ENCODE data around the gene RGMB.

The RGMB gene

GRCh38 chr5:98768960-98769209 is 4.6 kb upstream of the RGMB start:
- DNase-seq: no peak

GRCh38 chr5:98769210-98769958 is 4.1 kb upstream of the RGMB start:
- DNase-seq: peak; percentile 32

GRCh38 chr5:98769959-98770208 is 3.6 kb upstream of the RGMB start:
- no peak for DNase-seq

- DNase-seq: no peak
Observed at GRCh38 chr5:98770209-98770910, 3.1 kb upstream of the RGMB start.

GRCh38 chr5:98770911-98771322 is 2.5 kb upstream of the RGMB start:
- DNase-seq: no peak

- DNase-seq: peak; percentile 60
Observed at GRCh38 chr5:98771382-98772109, 1.9 kb upstream of the RGMB start.

- peak; percentile 63 for DNase-seq
Observed at GRCh38 chr5:98772415-98773213, 849 bp upstream of the RGMB start.

GRCh38 chr5:98773214-98773463 is 324 bp upstream of the RGMB start:
- DNase-seq: no peak

GRCh38 chr5:98774192-98775033 is 950 bp downstream of the RGMB start:
- DNase-seq: peak; percentile 32

- DNase-seq: no peak
Observed at GRCh38 chr5:98775246-98776065, 2.0 kb downstream of the RGMB start.

- no peak for DNase-seq
Observed at GRCh38 chr5:98776066-98776705, 2.7 kb downstream of the RGMB start.

- no peak for DNase-seq
Observed at GRCh38 chr5:98777295-98777694, 3.8 kb downstream of the RGMB start.

- DNase-seq: no peak
Observed at GRCh38 chr5:98779264-98779877, 5.9 kb downstream of the RGMB start.

GRCh38 chr5:98780390-98780789 is 6.9 kb downstream of the RGMB start:
- no peak for DNase-seq

GRCh38 chr5:98781520-98781919 is 8.1 kb downstream of the RGMB start:
- DNase-seq: no peak

GRCh38 chr5:98781964-98782363 is 8.5 kb downstream of the RGMB start:
- DNase-seq: no peak

GRCh38 chr5:98783051-98783649 is 9.7 kb downstream of the RGMB start:
- DNase-seq: no peak

- DNase-seq: no peak
Observed at GRCh38 chr5:98784411-98784810, 10.9 kb downstream of the RGMB start.

GRCh38 chr5:98785244-98785643 is 11.8 kb downstream of the RGMB start:
- no peak for DNase-seq

GRCh38 chr5:98786191-98786853 is 12.9 kb downstream of the RGMB start:
- DNase-seq: no peak
